HG02571 (cell line): Measurements from ENCODE around the gene CNOT2.
"Not testable (repeated sequence)": the region's sequence is repeated elsewhere in the genome, so short reads cannot be mapped to it uniquely, and the experiment has no call there.

Experiments
- ATAC-seq: cut with Tn5 transposase; IDR thresholded peaks from one replicate; pipeline ENCODE4 v1.9.1; 2021; ENCODE audit warnings: mild to moderate bottlenecking, moderate library complexity; ENCODE audit not compliant: unreplicated experiment

CNOT2 gene

GRCh38 chr12:70292017-70292776, 49.0 kb downstream of the CNOT2 start:
- no peak for ATAC-seq

DNA sequence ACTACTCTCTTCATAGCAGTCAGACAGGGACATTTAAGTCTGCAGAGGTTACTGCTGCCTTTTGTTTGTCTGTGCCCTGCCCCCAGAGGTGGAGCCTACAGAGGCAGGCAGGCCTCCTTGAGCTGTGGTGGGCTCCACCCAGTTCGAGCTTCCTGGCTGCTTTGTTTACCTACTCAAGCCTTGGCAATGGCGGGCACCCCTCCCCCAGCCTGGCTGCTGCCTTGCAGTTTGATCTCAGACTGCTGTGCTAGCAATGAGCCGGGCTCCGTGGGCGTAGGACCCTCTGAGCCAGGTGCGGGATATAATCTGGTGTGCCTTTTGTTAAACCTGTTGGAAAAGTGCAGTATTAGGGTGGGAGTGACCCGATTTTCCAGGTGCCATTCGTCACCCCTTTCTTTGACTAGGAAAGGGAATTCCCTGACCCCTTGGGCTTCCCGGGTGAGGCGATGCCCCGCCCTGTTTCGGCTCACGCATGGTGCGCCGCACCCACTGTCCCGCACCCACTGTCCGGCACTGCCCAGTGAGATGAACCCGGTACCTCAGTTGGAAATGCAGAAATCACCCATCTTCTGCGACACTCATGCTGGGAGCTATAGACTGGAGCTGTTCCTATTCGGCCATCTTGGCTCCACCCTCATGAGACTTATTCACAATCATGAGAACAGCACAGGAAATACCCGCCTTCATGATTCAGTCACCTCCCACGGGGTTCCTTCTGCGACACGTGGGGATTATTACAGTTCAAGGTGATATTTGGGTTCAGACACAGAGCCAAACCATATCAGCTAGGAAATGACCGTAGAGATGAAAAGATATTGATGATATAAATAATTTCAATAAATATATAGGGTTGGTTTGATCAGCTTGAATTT, 61.7 kb downstream of the CNOT2 start:
- not testable (repeated sequence) for ATAC-seq

DNA sequence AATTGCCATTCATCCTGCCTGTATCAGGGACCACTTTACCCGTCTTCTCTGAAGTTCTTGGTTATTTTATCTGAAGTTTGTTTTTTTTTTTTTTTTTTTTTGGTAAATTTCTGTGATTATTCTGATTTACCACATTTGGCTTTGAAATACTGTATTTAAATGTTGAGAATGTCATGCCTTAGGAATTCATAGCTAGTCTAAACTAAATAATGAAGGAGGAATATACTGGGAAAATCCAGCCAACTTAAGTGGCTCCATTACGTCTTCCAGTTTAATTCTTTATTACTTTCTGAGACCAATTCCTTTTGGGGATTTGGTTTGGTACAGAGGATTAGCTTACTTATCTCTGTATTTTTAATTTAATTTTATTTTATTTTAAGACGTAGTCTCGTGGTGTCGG, 62.6 kb downstream of the CNOT2 start:
- ATAC-seq: no peak

DNA sequence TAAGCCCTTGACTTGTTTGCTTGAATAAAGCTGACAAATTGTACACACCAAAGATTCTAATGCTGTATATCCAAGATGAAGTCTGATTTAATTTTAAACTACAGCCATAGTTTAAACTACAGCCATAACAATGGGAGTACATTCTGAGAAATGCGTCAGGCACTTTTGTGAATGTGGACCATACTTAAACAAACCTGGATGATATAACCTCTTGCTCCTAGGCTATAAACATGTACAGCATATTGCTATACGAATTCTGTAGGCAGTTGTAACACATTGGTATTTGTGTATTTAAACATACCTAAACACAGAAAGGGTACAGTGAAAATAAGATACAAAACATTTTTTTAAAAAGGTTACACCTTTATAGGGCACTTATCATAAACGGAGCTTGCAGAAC, 63.4 kb downstream of the CNOT2 start:
- no peak for ATAC-seq

DNA sequence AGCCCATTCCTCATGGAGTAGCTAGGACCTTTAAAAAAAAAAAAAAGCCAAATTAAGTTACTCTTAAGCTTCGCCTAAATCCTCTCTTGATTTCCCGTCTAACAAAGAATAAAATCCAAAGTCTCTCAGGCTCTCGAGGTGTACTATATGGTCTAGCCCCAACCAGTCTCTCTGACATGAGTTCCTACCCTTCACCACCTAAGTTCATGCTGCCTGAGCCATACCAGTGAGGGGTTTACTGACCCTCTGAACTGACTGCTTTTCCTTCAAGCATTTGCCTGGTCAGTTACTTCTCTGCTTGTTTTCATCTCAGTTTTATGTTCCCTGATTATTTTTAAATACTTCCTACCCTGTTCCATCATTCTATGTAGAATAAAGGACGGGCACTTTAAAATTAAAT, 64.6 kb downstream of the CNOT2 start:
- no peak for ATAC-seq

- no peak for ATAC-seq
Observed at GRCh38 chr12:70309348-70309747, 66.1 kb downstream of the CNOT2 start.

- ATAC-seq: no peak
Observed at GRCh38 chr12:70314145-70314544, 70.9 kb downstream of the CNOT2 start.

GRCh38 chr12:70317781-70318180, 74.5 kb downstream of the CNOT2 start:
- ATAC-seq: peak; percentile 90

GRCh38 chr12:70319605-70320004, 76.4 kb downstream of the CNOT2 start:
- ATAC-seq: no peak

- ATAC-seq: no peak
Observed at GRCh38 chr12:70321191-70321590, 78.0 kb downstream of the CNOT2 start.

GRCh38 chr12:70327541-70327940, 84.3 kb downstream of the CNOT2 start:
- no peak for ATAC-seq

GRCh38 chr12:70329728-70330127, 86.5 kb downstream of the CNOT2 start:
- ATAC-seq: no peak

- ATAC-seq: no peak
Observed at GRCh38 chr12:70330158-70330557, 86.9 kb downstream of the CNOT2 start.

DNA sequence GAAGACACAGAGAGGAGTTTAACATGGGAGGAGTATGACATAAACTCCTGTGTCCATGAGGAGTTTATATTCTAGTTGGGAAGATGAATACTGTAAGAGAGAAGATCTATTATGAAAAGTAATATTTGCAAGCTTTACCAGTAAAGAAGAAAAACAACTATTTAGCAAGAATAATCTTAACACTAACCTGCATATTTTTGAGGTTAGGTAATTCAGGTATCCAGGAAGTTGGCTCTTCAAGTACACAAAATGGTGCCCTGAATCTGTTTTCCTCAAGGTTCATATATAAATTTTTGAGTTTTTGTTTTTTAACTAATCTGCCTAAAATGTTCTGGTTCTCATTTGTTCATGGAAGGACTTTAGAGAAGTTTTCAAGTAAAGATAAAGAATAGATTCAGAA, 89.0 kb downstream of the CNOT2 start:
- no peak for ATAC-seq

DNA sequence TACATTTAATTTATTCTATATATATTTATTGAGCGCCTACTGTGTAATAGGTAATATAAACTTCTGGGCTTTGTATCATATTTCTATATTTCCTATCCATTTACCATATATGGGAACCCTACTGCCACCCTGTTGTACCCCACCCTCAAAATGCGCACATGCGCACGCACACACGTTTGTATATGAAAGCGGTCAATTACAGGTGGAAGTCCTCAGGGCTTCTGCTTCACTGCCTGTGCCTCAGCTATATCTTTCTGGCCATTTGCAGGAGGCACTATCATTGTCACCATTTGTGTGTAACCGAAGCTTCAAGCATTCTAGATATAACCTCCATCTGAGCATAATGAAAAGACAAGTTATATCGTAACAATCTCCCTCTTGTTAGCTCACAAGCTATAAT, 91.5 kb downstream of the CNOT2 start:
- no peak for ATAC-seq

- ATAC-seq: no peak
Observed at GRCh38 chr12:70338531-70338930, 95.3 kb downstream of the CNOT2 start.

DNA sequence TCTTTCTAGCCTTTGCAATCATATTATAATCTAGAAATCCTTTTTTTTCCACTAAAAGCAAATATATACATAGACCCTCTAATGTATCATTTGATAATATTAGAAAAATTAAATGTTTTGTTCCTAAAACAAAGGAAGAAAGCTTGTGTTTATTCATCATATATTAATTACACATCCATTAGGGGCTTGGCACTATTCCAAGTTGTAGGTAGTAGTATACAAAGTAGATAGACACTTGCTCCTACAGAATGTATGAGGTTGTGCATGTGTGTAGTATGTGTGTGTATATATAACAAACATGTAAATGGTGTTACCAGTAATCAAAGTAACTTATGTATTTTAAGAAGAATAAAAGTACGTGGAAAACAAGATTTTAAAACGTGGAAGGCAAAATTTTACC, 107.8 kb downstream of the CNOT2 start:
- no peak for ATAC-seq

DNA sequence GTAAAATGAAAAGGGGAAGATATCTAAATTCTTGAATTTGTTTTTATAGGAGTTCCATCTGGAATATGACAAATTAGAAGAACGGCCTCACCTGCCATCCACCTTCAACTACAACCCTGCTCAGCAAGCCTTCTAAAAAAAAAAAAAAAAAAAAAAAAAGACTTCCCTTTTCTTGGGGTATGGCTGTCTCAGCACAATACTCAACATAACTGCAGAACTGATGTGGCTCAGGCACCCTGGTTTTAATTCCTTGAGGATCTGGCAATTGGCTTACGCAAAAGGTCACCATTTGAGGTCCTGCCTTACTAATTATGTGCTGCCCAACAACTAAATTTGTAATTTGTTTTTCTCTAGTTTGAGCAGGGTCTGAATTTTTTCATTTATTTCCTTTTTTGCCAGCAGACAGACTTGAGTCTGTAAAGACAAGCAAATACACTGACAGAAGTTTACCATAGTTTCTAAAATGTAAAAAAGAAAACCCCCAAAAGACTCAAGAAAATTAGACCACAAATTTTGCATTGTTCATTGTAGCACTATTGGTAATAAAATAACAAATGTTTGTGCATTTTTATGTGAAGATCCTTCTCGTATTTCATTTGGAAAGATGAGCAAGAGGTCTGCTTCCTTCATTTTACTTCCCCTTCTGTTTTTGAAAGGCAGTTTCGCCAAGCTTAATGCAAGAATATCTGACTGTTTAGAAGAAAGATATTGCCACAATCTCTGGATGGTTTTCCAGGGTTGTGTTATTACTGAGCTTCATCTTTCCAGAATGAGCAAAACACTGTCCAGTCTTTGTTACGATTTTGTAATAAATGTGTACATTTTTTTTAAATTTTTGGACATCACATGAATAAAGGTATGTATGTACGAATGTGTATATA, 110.8 kb downstream of the CNOT2 start:
- no peak for ATAC-seq

DNA sequence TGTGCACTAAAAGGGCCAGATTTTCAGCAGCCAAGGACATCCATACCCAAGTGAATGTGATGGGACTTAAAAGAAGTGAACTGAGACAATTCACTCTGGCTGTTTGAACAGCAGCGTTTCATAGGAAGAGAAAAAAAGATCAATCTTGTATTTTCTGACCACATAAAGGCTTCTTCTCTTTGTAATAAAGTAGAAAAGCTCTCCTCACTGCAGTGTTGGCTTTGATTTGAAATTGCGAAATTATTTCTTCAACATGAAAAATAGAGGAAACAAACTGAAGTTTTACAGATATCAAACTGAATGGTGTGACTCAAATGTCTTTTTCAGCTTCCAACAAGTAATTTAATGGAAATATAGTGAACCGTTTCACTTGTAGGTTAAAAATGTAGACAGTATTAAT, 111.6 kb downstream of the CNOT2 start:
- ATAC-seq: no peak

- no peak for ATAC-seq
Observed at GRCh38 chr12:70355972-70356371, 112.7 kb downstream of the CNOT2 start.
